K562 (cell line): ENCODE measurements around the gene COL16A1. TPM values are rescaled to one million over a fixed set of nuclear protein-coding genes. Genes with fewer than 3 reads are reported as not detected.

Source experiments
- ATAC-seq: fragments of 200-7000 bp; cut with Tn5 transposase; 3 replicates; pipeline ENCODE4 v1.9.1; 2020; ENCODE audit warnings: moderate library complexity
- BruUV-seq: library from RNA; stranded (reverse); fragments of 400-500 nt; replicated peaks from 2 replicates; lab custom pipeline; 2021; lab: Mats Ljungman, UMichigan
- CTCF ChIA-PET: fragments of 300-600 bp; formaldehyde crosslinking; extraction: SDS; loops from one replicate; lab custom pipeline; 2021; ENCODE audit warnings: low intra/inter-chr PET ratio; lab: Yijun Ruan, JAX
- POLR2A ChIA-PET: fragments of 300-600, 350-650 bp; sonication (Branson Sonifier 250); formaldehyde crosslinking; extraction: SDS; loops from one replicate; lab custom pipeline; 2021; ENCODE audit warnings: antibody characterized with exemption, inconsistent platforms; lab: Yijun Ruan, JAX
- DNase-seq, 4 experiments: peaks; one replicate each; pipeline versions ENCODE4 v3.0.0 to v3.0.0-alpha.2; 2011 to 2018; ENCODE audit warnings: low spot score in 3 of 4, mixed read lengths in 3 of 4; ENCODE audit errors: extremely low read depth in 1 of 4
- FAIRE-seq: peaks from 2 replicates; lab custom pipeline; 2011; peaks lifted over from hg19 to GRCh38; lab: Jason Lieb, UNC
- H2AFZ ChIP-seq: 2 replicates; pipeline ENCODE4 v1.6.0; 2011; ENCODE audit warnings: low read depth, low read length, control low read depth, inconsistent platforms
- H3K27ac ChIP-seq: fragments of 200-600 bp; 3 replicates; pipeline ENCODE4 v1.8.0; 2011; ENCODE audit warnings: low read depth, mild to moderate bottlenecking, control low read depth, inconsistent platforms, low read length, moderate library complexity, mixed read lengths; ENCODE audit errors: extremely low read depth
- H3K27me3 ChIP-seq, 2 experiments: fragments of 300-600 bp in 1 of 2; 2 replicates in 1 of 2; 3 replicates in 1 of 2; pipeline versions ENCODE4 v1.6.0 to v1.8.0; 2011; ENCODE audit warnings: inconsistent platforms in 2 of 2, low read length in 2 of 2, mild to moderate bottlenecking in 1 of 2, mixed read lengths in 1 of 2, moderate library complexity in 1 of 2; ENCODE audit not compliant: control insufficient read depth in 2 of 2, insufficient read depth in 2 of 2
- H3K36me3 ChIP-seq: fragments of 300-600 bp; 3 replicates; pipeline ENCODE4 v1.8.0; 2011; ENCODE audit warnings: mild to moderate bottlenecking, low read length, inconsistent platforms; ENCODE audit not compliant: control insufficient read depth, insufficient read depth
- H3K4me1 ChIP-seq, 2 experiments: fragments of 200-600 bp in 1 of 2; replicated peaks in 1 of 2; 2 replicates in 1 of 2; 3 replicates in 1 of 2; pipeline versions ENCODE4 v1.5.1 to v1.8.0; 2011; ENCODE audit warnings: inconsistent platforms in 2 of 2, low read length in 2 of 2, mild to moderate bottlenecking in 1 of 2, mixed read lengths in 1 of 2, moderate library complexity in 1 of 2; ENCODE audit not compliant: control insufficient read depth in 2 of 2, insufficient read depth in 2 of 2
- H3K4me2 ChIP-seq: 2 replicates; pipeline ENCODE4 v1.6.1; 2011; ENCODE audit warnings: low read length, control low read depth, inconsistent platforms, mixed read lengths; ENCODE audit not compliant: insufficient read depth
- H3K4me3 ChIP-seq: fragments of 200-600 bp; sonication (generic), shearing (Covaris generic); 2 replicates; pipeline ENCODE4 v1.5.1; 2016; ENCODE audit warnings: control low read depth, inconsistent platforms
- H3K79me2 ChIP-seq: fragments of 200-600 bp; 3 replicates; pipeline ENCODE4 v1.8.0; 2011; ENCODE audit warnings: low read length, inconsistent platforms; ENCODE audit not compliant: control insufficient read depth, insufficient read depth
- H3K9ac ChIP-seq, 2 experiments: 2 replicates each; pipeline versions ENCODE4 v1.6.0 to v1.6.1; 2011; ENCODE audit warnings: low read depth in 2 of 2, low read length in 2 of 2, control low read depth in 1 of 2, inconsistent platforms in 1 of 2, mild to moderate bottlenecking in 1 of 2, mixed read lengths in 1 of 2; ENCODE audit not compliant: insufficient read depth in 1 of 2
- H3K9me1 ChIP-seq: one replicate; pipeline ENCODE4 v1.6.0; 2011; ENCODE audit warnings: inconsistent platforms, mild to moderate bottlenecking, low read length, moderate library complexity; ENCODE audit not compliant: control insufficient read depth, insufficient read depth
- H3K9me3 ChIP-seq: replicated peaks from 2 replicates; pipeline ENCODE4 v1.5.1; 2011; ENCODE audit warnings: low read depth, low read length, inconsistent platforms; ENCODE audit not compliant: control insufficient read depth, insufficient read depth
- H4K20me1 ChIP-seq: replicated peaks from 2 replicates; pipeline ENCODE4 v1.6.1; 2011; ENCODE audit warnings: low read length, inconsistent platforms, mixed read lengths; ENCODE audit not compliant: control insufficient read depth, insufficient read depth
- ARID4B ChIP-seq: sonication (generic); formaldehyde crosslinking; IDR thresholded peaks from 2 replicates; pipeline ENCODE4 v1.8.0; 2022; ENCODE audit warnings: mild to moderate bottlenecking, missing genetic modification reagents
- ATF3 ChIP-seq, 2 experiments: fragments of 450-650 bp in 1 of 2; sonication (generic) in 1 of 2; formaldehyde crosslinking in 1 of 2; IDR thresholded peaks in 1 of 2; conservative IDR thresholded peaks in 1 of 2; 2 replicates each; pipeline versions ENCODE4 v1.6.1 to v1.8.1; 2016 to 2023; ENCODE audit warnings: mild to moderate bottlenecking in 2 of 2, moderate library complexity in 2 of 2, inconsistent platforms in 1 of 2, missing genetic modification reagents in 1 of 2
- BMI1 ChIP-seq: fragments of 150-350 bp; IDR thresholded peaks from 2 replicates; pipeline ENCODE4 v1.6.1; 2014; ENCODE audit warnings: low read length
- CGGBP1 ChIP-seq: fragments of 250-450 bp; sonication (Bioruptor Pico); IDR thresholded peaks from 2 replicates; pipeline ENCODE4 v1.9.0; 2021; ENCODE audit warnings: mild to moderate bottlenecking
- E2F1 ChIP-seq: sonication (generic); formaldehyde crosslinking; IDR thresholded peaks from 2 replicates; pipeline ENCODE4 v1.8.1; 2023; ENCODE audit warnings: mild to moderate bottlenecking, missing genetic modification reagents, moderate library complexity
- ESRRB ChIP-seq: fragments of 250-450 bp; sonication (Bioruptor Pico); IDR thresholded peaks from 2 replicates; pipeline ENCODE4 v1.5.0; 2020; ENCODE audit warnings: mild to moderate bottlenecking, moderate library complexity, borderline replicate concordance
- GTF2E2 ChIP-seq: fragments of 200-800 bp; sonication (Bioruptor generic); IDR thresholded peaks from 2 replicates; pipeline ENCODE4 v1.6.1; 2016; ENCODE audit warnings: missing genetic modification characterization, missing compliant biosample characterization
- MEIS2 ChIP-seq: fragments of 450-650 bp; IDR thresholded peaks from 2 replicates; pipeline ENCODE4 v1.6.1; 2014; ENCODE audit warnings: mild to moderate bottlenecking; ENCODE audit not compliant: partially characterized antibody
- MLX ChIP-seq, 2 experiments: fragments of 450-650 bp in 1 of 2; sonication (generic) in 1 of 2; formaldehyde crosslinking; conservative IDR thresholded peaks; 2 replicates each; pipeline versions ENCODE4 v1.4.0 to v1.8.1; 2020 to 2022; ENCODE audit warnings: mild to moderate bottlenecking in 1 of 2, missing genetic modification reagents in 1 of 2
- RNF2 ChIP-seq: sonication (generic); IDR thresholded peaks from 2 replicates; pipeline ENCODE4 v1.6.1; 2016
- TFAP4 ChIP-seq: sonication (generic); formaldehyde crosslinking; IDR thresholded peaks from 2 replicates; pipeline ENCODE4 v1.8.0; 2022; ENCODE audit warnings: missing genetic modification reagents, mild to moderate bottlenecking, moderate library complexity, borderline replicate concordance
- ZNF263 ChIP-seq: sonication (generic); formaldehyde crosslinking; IDR thresholded peaks from 2 replicates; pipeline ENCODE4 v1.8.0; 2022; ENCODE audit warnings: mild to moderate bottlenecking, missing genetic modification reagents, borderline replicate concordance
- ZNF436 ChIP-seq: fragments of 250-450, 450-650 bp; sonication (Bioruptor Pico); formaldehyde crosslinking; IDR thresholded peaks from 2 replicates; pipeline ENCODE4 v1.7.0; 2020; ENCODE audit warnings: mild to moderate bottlenecking
- WGBS: fragments of 100-300 bp; shearing (Covaris generic); methylation state at CpG from one replicate; pipeline ENCODE4 v1.1.6; 2016; ENCODE audit warnings: low coverage, mixed read lengths; ENCODE audit not compliant: insufficient coverage; ENCODE audit errors: missing lambda C conversion rate; 5-methylcytosine and 5-hydroxymethylcytosine counted together
- in situ Hi-C: fragments of 300-500 bp; cut with MboI; formaldehyde crosslinking; loops from 4 replicates; pipeline ENCODE4 v1.15.0; 2018; ENCODE audit warnings: inconsistent platforms, mixed read lengths
- intact Hi-C: fragments of 100-400 bp; cut with micrococcal nuclease; formaldehyde crosslinking; loops from 2 replicates; pipeline ENCODE4 v1.14.2; 2022
- polyA plus RNA-seq, 8 experiments: library from polyadenylated mRNA; depleted of rRNA in 4 of 8; stranded (reverse) in 5 of 8; unstranded in 3 of 8; fragments of >200 nt; fragmentation: Nextera tagmentation in 2 of 8; fragmentation: Illumina TruSeq in 1 of 8; extraction: Ambion mirVana in 2 of 8; extraction: Trizol in 1 of 8; gene quantifications; 2 replicates each; pipeline versions ENCODE4 v1.2.1 to v1.2.3, GENCODE V29; 2011 to 2014; ENCODE audit warnings: inconsistent platforms in 1 of 8, missing spikeins in 1 of 8
- total RNA-seq, 7 experiments: library from RNA; depleted of rRNA in 6 of 7; stranded (reverse); fragments of >200 nt in 6 of 7; fragmentation: Illumina TruSeq in 2 of 7; extraction: Trizol in 2 of 7; gene quantifications; 2 replicates each; pipeline versions ENCODE4 v1.2.1 to v1.2.3, GENCODE V29; 2011 to 2021; ENCODE audit warnings: low replicate concordance in 1 of 7

COL16A1 gene
- total and polyA plus RNA-seq, 9 of the 15 experiments (the other 6 are each of a cell fraction or from before 2014, with no cell fraction given), result 0.11 to 0.60 (median 0.11) TPM; not detected in 6

- Histone ChIP-seq H3K27ac (no peak overlapping the region), H3K9ac (peak overlapping the region in 1 of 2 experiments; percentile 60; a peak in 1 of 4 replicates), H3K27me3 (peaks cover 36 to 67% of the 10 kb centered on the region in 2 experiments; a peak in 4 of 5 replicates), H3K9me3 (no peaks in the 10 kb centered on the region), H3K4me2 (no peak overlapping the region), H3K79me2 (no peaks in the 10 kb centered on the region), H3K36me3 (no peaks in the 10 kb centered on the region), H3K4me3 (no peak overlapping the region), H3K9me1 (no peaks in the 10 kb centered on the region), H3K4me1 (peaks cover 0 to 35% of the 10 kb centered on the region in 2 experiments; a peak in 3 of 5 replicates), H2AFZ (no peak overlapping the region), H4K20me1 (peaks cover 16% of the 10 kb centered on the region)
- intact Hi-C loops, result no loop called here
- WGBS, result 0% methylated on average over 12 of the region's 12 CpGs
- CTCF ChIA-PET, result no interaction called here
- ATAC-seq (peak; percentile 24), FAIRE-seq (no peak), DNase-seq (peak in 2 of 4 experiments; percentile 65 to 66)
- POLR2A ChIA-PET, result interaction anchor here (1.0 to 2.2 kb wide), 2 partner anchors 9 to 11 kb away, joined by 6 to 7 read pairs; no protein-coding TSS in a partner anchor
- no TSS peak for BruUV-seq
- in situ Hi-C loops, result no loop called here
- TF ChIP-seq ATF3 (IDR thresholded peaks at IDR 0.05) (no peak), ATF3 (CRISPR knock-in tag; conservative IDR thresholded peaks at IDR 0.05) (no peak), ESRRB (CRISPR knock-in tag) (no peak), ARID4B (CRISPR knock-in tag) (no peak), MLX (CRISPR knock-in tag; conservative IDR thresholded peaks at IDR 0.05) (no peak), ZNF436 (CRISPR knock-in tag) (no peak), ZNF263 (CRISPR knock-in tag) (0 out of 2 replicates have a peak, but pooled peaks have one; percentile 38), CGGBP1 (CRISPR knock-in tag) (no peak), TFAP4 (CRISPR knock-in tag) (peak; percentile 19; the same call in 1 of the 2 replicates), RNF2 (no peak), MEIS2 (no peak), E2F1 (no peak), BMI1 (no peak), GTF2E2 (tag) (no peak)
Observed at GRCh38 chr1:31739346-31739745, 35.5 kb upstream of the COL16A1 start.
